NT2/D1 (cell line): ENCODE results near the gene HS3ST5.

Experiments
- SUZ12 ChIP-seq: IDR thresholded peaks from 2 replicates; pipeline ENCODE4 v1.6.1; 2011; ENCODE audit not compliant: insufficient read length, insufficient read depth; ENCODE audit errors: extremely low read depth
- YY1 ChIP-seq: IDR thresholded peaks from 2 replicates; pipeline ENCODE4 v1.6.1; 2011; ENCODE audit not compliant: insufficient read length, insufficient read depth

- TF ChIP-seq YY1 (no peak), SUZ12 (no peak)
These were observed 68.0 kb downstream of the HS3ST5 start for GRCh38 chr6:114274836-114275235.
